ENCODE results near the gene CHST11. TPM values are rescaled to one million over a fixed set of nuclear protein-coding genes. Genes with fewer than 3 reads are reported as not detected.

The CHST11 gene
- total RNA-seq, 4 donors from 2014 or later = 20.8 to 56.7 (median 26.5) TPM

DNA sequence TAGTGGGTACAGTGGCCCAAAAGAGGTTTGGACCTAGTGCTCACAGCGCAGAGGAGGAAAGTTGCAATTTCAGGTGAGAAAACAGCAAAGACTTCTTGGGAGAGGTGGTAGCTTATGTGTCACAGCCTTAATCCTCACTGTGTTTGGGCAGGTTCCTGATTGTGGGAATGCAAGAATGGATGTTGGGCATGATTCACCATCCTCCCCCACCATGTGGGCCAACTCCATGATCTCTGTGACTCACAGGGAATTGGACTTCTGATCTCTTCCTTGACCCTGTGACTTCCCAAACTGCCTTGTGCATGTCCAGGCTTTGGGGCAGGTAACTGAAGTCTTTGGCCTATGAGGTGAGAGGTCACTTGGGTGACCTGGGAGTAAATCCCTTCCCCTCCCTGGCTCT, 1.8 kb upstream of the CHST11 start:
- no peak for DNase-seq (ENCODE audit: low spot score in 2 of 2)
- no peak overlapping the region for H3K27ac ChIP-seq
- WGBS, 2 donors = 100% methylated on average over 1 of the region's 1 CpG
- no peak for TF ChIP-seq EP300 (IDR thresholded peaks at IDR 0.05)
- TF ChIP-seq, protein P1, sequence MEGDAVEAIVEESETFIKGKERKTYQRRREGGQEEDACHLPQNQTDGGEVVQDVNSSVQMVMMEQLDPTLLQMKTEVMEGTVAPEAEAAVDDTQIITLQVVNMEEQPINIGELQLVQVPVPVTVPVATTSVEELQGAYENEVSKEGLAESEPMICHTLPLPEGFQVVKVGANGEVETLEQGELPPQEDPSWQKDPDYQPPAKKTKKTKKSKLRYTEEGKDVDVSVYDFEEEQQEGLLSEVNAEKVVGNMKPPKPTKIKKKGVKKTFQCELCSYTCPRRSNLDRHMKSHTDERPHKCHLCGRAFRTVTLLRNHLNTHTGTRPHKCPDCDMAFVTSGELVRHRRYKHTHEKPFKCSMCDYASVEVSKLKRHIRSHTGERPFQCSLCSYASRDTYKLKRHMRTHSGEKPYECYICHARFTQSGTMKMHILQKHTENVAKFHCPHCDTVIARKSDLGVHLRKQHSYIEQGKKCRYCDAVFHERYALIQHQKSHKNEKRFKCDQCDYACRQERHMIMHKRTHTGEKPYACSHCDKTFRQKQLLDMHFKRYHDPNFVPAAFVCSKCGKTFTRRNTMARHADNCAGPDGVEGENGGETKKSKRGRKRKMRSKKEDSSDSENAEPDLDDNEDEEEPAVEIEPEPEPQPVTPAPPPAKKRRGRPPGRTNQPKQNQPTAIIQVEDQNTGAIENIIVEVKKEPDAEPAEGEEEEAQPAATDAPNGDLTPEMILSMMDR (IDR thresholded peaks at IDR 0.05) = no peak
- no peak for TF ChIP-seq POLR2A (IDR thresholded peaks at IDR 0.05)
- no peaks in the 10 kb centered on the region for H3K27me3 ChIP-seq
- H3K9me3 ChIP-seq = no peaks in the 10 kb centered on the region
- no peak overlapping the region for H3K4me3 ChIP-seq
- H3K4me1 ChIP-seq = peaks cover 0 to 31% (median 4%) of the 10 kb centered on the region in 4 donors
- H3K36me3 ChIP-seq = no peaks in the 10 kb centered on the region

DNA sequence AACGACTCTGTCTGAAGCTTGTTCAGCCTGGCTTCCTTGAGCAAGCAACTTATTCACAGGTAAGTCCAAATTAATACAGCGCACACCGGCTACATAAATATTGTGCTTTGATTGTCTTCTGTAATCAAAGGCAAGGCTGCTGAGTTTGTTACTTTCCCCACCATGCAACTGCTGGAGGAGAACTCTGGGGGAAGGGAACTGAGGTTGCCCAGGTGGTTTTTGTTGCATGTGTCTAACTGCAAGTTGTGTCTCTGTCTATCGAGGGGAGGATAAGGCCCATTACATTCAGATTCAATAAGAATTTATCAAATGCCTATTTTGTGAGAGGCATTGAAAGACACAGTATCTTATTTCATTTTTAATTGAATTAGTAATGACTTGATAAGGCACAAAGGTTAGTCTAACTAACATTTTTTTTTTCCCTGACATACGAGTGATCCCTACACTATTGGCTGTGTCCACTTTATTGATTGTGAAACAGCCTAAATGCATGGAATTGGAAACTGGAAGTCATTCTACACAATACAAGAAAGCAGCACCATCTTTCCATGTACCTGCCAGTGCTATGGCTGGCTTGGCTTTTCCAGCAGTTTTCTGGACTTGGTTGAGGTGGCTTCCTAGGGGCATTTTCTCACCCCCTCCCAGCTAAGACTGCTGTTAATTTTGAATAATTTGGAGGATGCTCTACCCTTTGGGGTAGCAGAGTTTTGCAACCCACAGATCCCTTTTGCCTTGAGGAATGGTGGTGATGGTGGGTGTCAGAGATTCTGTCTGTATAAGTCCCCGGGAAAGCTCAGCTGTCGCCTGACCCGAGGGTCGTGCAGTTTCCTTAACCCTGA, 951 bp upstream of the CHST11 start:
- Histone ChIP-seq H3K27me3 (no peaks in the 10 kb centered on the region), H3K27ac (peak overlapping the region in 2 of 4 donors; percentile 72 to 89), H3K9me3 (no peaks in the 10 kb centered on the region), H3K4me3 (peak overlapping the region; percentile 68 to 91 (median 84)), H3K4me1 (peaks cover 0 to 33% (median 4%) of the 10 kb centered on the region in 4 donors), H3K36me3 (no peaks in the 10 kb centered on the region)
- 41 to 55% methylated on average over 6 to 9 of the region's 9 CpGs for WGBS, 2 donors
- no peak for DNase-seq (ENCODE audit: low spot score in 2 of 2)
- TF ChIP-seq POLR2A (IDR thresholded peaks at IDR 0.05) = no peak
- no peak for TF ChIP-seq EP300 (IDR thresholded peaks at IDR 0.05)
- TF ChIP-seq, protein P1 (IDR thresholded peaks at IDR 0.05) = no peak

DNA sequence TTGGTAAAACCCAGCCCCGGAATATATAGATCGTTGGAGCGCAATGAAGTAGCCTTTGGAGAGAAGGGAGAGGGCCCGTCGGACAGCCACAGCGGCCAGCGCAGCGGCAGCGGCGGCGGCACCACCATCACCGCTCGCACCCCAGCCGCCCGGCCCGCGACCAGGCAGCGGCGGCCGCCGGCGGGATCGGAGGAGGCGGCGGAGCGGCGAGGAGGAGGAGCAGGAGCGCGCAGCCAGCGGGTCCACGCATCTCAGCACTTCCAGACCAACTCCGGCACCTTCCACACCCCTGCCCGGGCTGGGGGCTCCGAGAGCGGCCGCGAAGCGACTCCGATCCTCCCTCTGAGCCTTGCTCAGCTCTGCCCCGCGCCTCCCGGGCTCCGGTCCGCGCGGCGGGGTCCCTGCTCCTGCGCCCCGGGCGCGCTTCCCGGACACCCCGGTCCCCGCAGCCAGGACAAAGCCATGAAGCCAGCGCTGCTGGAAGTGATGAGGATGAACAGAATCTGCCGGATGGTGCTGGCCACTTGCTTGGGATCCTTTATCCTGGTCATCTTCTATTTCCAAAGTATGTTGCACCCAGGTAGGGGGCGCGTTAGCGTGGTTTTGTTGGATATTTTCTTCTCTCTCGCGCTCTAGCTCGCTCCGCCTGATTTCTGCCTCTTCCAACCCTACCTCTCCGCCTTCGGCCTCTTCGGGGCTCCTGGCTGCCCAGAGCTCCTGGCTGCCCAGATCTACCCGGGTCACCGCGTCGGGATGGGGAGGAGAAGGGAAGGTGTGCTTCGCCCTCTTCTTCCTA, 400 bp downstream of the CHST11 start:
- WGBS, 2 donors = 0% methylated on average over 18 to 49 of the region's 71 CpGs

DNA sequence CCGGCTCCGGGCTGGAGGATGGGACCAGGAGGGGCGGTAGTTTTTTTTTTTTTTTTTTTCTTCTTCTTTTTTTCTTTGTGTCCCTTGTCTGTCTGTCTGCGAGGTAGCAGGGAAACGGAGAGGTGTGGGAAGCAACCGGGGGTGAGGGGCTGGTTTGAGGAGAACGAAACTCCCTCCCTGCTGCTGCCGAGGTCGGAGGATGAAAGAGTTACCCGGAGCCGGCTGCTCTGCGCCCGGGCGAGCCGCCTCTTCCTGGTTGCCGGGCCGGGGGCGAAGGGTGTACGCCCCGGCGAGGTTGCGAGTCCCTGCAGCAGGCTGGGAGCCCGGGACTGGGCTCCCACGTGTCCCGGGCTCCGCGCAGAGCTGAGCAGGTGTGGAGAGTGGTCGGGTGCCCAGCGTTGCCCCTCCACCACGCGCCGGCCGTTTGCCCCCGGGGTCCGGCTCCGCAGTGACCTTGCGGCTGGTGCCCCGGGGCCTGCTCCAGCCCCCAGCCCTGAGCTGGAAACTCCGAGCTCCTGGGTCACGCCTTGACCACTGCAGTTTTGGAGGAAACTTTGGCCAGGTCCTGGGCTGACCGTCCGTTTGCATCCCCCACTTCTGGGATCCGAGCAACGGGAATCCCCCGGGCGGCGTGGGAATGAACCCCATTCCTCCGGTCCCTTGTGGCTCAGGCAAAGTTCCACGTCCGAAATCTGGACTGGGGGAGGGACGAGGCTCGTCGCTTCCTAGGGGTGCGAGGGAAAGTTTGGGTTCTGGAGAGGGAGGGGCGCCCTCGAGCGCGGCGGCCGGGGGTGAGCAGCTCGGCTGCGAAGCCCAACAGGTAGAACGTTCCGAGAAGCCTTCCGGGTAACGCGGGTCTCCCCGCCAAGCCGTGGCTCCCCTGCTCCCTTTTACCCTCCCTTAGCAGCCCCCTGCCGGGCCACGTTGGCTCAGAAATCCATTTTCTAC, 1.3 kb downstream of the CHST11 start:
- no peaks in the 10 kb centered on the region for H3K36me3 ChIP-seq
- DNase-seq (ENCODE audit: low spot score in 2 of 2) = no peak
- no peaks in the 10 kb centered on the region for H3K27me3 ChIP-seq
- peak overlapping the region; percentile 68 to 91 (median 84) for H3K4me3 ChIP-seq
- TF ChIP-seq POLR2A (IDR thresholded peaks at IDR 0.05) = no peak
- peak in 1 of 2 donors; percentile 10 for TF ChIP-seq EP300 (IDR thresholded peaks at IDR 0.05)
- TF ChIP-seq, protein P1 (IDR thresholded peaks at IDR 0.05) = no peak
- peak overlapping the region; percentile 41 to 90 (median 80) for H3K27ac ChIP-seq
- peaks cover 0 to 38% (median 7%) of the 10 kb centered on the region in 4 donors for H3K4me1 ChIP-seq
- H3K9me3 ChIP-seq = no peaks in the 10 kb centered on the region
- 0 to 1% methylated on average over 46 to 58 of the region's 71 CpGs for WGBS, 2 donors

More for the DNA sequence above, 400 bp downstream of the CHST11 start:
- Histone ChIP-seq H3K27me3 (no peaks in the 10 kb centered on the region), H3K9me3 (no peaks in the 10 kb centered on the region), H3K27ac (peak overlapping the region; percentile 41 to 90 (median 80)), H3K4me1 (peaks cover 0 to 33% (median 4%) of the 10 kb centered on the region in 4 donors), H3K36me3 (no peaks in the 10 kb centered on the region), H3K4me3 (peak overlapping the region; percentile 68 to 91 (median 84))
- peak; percentile 69 to 80 for DNase-seq (ENCODE audit: low spot score in 2 of 2)
- TF ChIP-seq POLR2A (IDR thresholded peaks at IDR 0.05) = peak in 1 of 2 donors; percentile 58
- TF ChIP-seq EP300 (IDR thresholded peaks at IDR 0.05) = peak in 1 of 2 donors; percentile 22
- TF ChIP-seq, protein P1 (IDR thresholded peaks at IDR 0.05) = peak in 3 of 5 experiments; percentile 12 to 53 (median 40)
